Mesendoderm (in vitro differentiated cells): Measurements from ENCODE around the gene MRPL47.
"Not testable (repeated sequence)": the region's sequence is repeated elsewhere in the genome, so short reads cannot be mapped to it uniquely, and the experiment has no call there.

Experiments used
- DNase-seq: peaks from one replicate; pipeline ENCODE4 v3.0.0; 2013
- H2AK5ac ChIP-seq: 2 replicates; pipeline ENCODE4 v1.6.1; 2013; ENCODE audit warnings: low read length, inconsistent platforms
- H2BK120ac ChIP-seq: 2 replicates; pipeline ENCODE4 v1.6.1; 2013; ENCODE audit warnings: low read depth, mild to moderate bottlenecking, low read length, moderate library complexity, mixed read lengths
- H2BK15ac ChIP-seq: replicated peaks from 2 replicates; pipeline ENCODE4 v1.6.1; 2013; ENCODE audit warnings: low read depth, mild to moderate bottlenecking, moderate library complexity
- H2BK5ac ChIP-seq: 2 replicates; pipeline ENCODE4 v1.6.1; 2013; ENCODE audit warnings: low read length, inconsistent platforms
- H3K18ac ChIP-seq: 2 replicates; pipeline ENCODE4 v1.6.1; 2013; ENCODE audit warnings: mild to moderate bottlenecking, low read length, mixed read lengths
- H3K23ac ChIP-seq: one replicate; pipeline ENCODE4 v1.6.1; 2013; ENCODE audit warnings: low read length
- H3K27ac ChIP-seq: 2 replicates; pipeline ENCODE4 v1.5.1; 2013; ENCODE audit warnings: low read depth, mild to moderate bottlenecking, inconsistent platforms, low read length, moderate library complexity
- H3K27me3 ChIP-seq: 2 replicates; pipeline ENCODE4 v1.6.1; 2013; ENCODE audit warnings: low read length, control low read depth, mild to moderate bottlenecking, inconsistent platforms; ENCODE audit not compliant: insufficient read depth, poor library complexity
- H3K36me3 ChIP-seq: 2 replicates; pipeline ENCODE4 v1.6.1; 2013; ENCODE audit warnings: low read length, inconsistent platforms; ENCODE audit not compliant: control insufficient read depth, insufficient read depth
- H3K4ac ChIP-seq: one replicate; pipeline ENCODE4 v1.6.1; 2013; ENCODE audit warnings: low read depth, mild to moderate bottlenecking, low read length, moderate library complexity
- H3K4me1 ChIP-seq: 2 replicates; pipeline ENCODE4 v1.6.1; 2013; ENCODE audit warnings: low read depth, low read length, inconsistent platforms; ENCODE audit not compliant: control insufficient read depth
- H3K4me2 ChIP-seq: 2 replicates; pipeline ENCODE4 v1.6.1; 2013; ENCODE audit warnings: low read length
- H3K4me3 ChIP-seq: 2 replicates; pipeline ENCODE4 v1.5.1; 2013; ENCODE audit warnings: mild to moderate bottlenecking, low read length
- H3K56ac ChIP-seq: one replicate; pipeline ENCODE4 v1.6.1; 2013; ENCODE audit warnings: low read length
- H3K79me1 ChIP-seq: 2 replicates; pipeline ENCODE4 v1.6.1; 2013; ENCODE audit warnings: low read length, inconsistent platforms
- H3K79me2 ChIP-seq: 2 replicates; pipeline ENCODE4 v1.6.1; 2013; ENCODE audit warnings: mild to moderate bottlenecking, low read length; ENCODE audit not compliant: control insufficient read depth, insufficient read depth
- H3K9ac ChIP-seq: 2 replicates; pipeline ENCODE4 v1.6.1; 2013; ENCODE audit warnings: low read length, inconsistent platforms
- H4K5ac ChIP-seq: one replicate; pipeline ENCODE4 v1.6.1; 2013; ENCODE audit warnings: low read length
- H4K8ac ChIP-seq: one replicate; pipeline ENCODE4 v1.6.1; 2013; ENCODE audit warnings: low read depth, mild to moderate bottlenecking, control low read depth, low read length, moderate library complexity
- WGBS: extraction: QIAGEN DNeasy Blood & Tissue Kit; methylation state at CpG from one replicate; pipeline ENCODE4 v1.1.7; 2013; ENCODE audit warnings: low lambda C conversion rate, missing lambda C conversion rate; ENCODE audit not compliant: insufficient coverage; ENCODE audit errors: extremely low coverage; 5-methylcytosine and 5-hydroxymethylcytosine counted together

Gene MRPL47

GRCh38 chr3:179643837-179644236 is 39.4 kb upstream of the MRPL47 start:
- H2BK15ac ChIP-seq, H4K5ac ChIP-seq, H2AK5ac ChIP-seq, H3K18ac ChIP-seq, H3K4me2 ChIP-seq, H3K56ac ChIP-seq, H2BK5ac ChIP-seq, H3K23ac ChIP-seq, H4K8ac ChIP-seq, H3K4me3 ChIP-seq, DNase-seq, H3K4me1 ChIP-seq, H3K36me3 ChIP-seq, H3K27me3 ChIP-seq, H2BK120ac ChIP-seq, H3K79me2 ChIP-seq, H3K4ac ChIP-seq, H3K27ac ChIP-seq, H3K9ac ChIP-seq, H3K79me1 ChIP-seq: not testable (repeated sequence)
- WGBS: no CpG with 5 or more reads among the region's 8 CpGs

- Histone ChIP-seq H2AK5ac (no peak overlapping the region), H3K18ac (no peak overlapping the region), H2BK120ac (no peak overlapping the region), H3K4me3 (no peak overlapping the region), H3K27ac (no peak overlapping the region), H3K23ac (no peak overlapping the region), H3K79me2 (no peaks in the 10 kb centered on the region), H3K4ac (no peak overlapping the region), H3K56ac (no peak overlapping the region), H3K27me3 (no peaks in the 10 kb centered on the region), H4K5ac (no peak overlapping the region), H3K9ac (no peak overlapping the region), H2BK5ac (no peak overlapping the region), H3K79me1 (no peaks in the 10 kb centered on the region), H2BK15ac (no peak overlapping the region), H4K8ac (no peak overlapping the region), H3K4me2 (no peak overlapping the region), H3K36me3 (no peaks in the 10 kb centered on the region), H3K4me1 (no peaks in the 10 kb centered on the region)
- WGBS: no CpG with 5 or more reads among the region's 3 CpGs
- no peak for DNase-seq
Measured at GRCh38 chr3:179642871-179643270, 38.4 kb upstream of the MRPL47 start.

GRCh38 chr3:179640469-179640868 is 36.0 kb upstream of the MRPL47 start:
- no CpG with 5 or more reads among the region's 1 CpG for WGBS
- Histone ChIP-seq H3K79me1 (no peaks in the 10 kb centered on the region), H3K23ac (no peak overlapping the region), H3K4me3 (no peak overlapping the region), H2BK120ac (no peak overlapping the region), H3K4me1 (no peaks in the 10 kb centered on the region), H3K27ac (no peak overlapping the region), H3K27me3 (no peaks in the 10 kb centered on the region), H2BK15ac (no peak overlapping the region), H3K36me3 (no peaks in the 10 kb centered on the region), H2AK5ac (no peak overlapping the region), H4K8ac (no peak overlapping the region), H3K9ac (no peak overlapping the region), H3K4ac (no peak overlapping the region), H3K79me2 (no peaks in the 10 kb centered on the region), H3K56ac (no peak overlapping the region), H4K5ac (no peak overlapping the region), H3K18ac (no peak overlapping the region), H2BK5ac (no peak overlapping the region), H3K4me2 (no peak overlapping the region)
- DNase-seq: no peak

GRCh38 chr3:179630753-179631451 is 26.5 kb upstream of the MRPL47 start:
- no peaks in the 10 kb centered on the region for H3K4me1 ChIP-seq
- no peak overlapping the region for H3K4me2 ChIP-seq
- no peaks in the 10 kb centered on the region for H3K36me3 ChIP-seq
- H3K27me3 ChIP-seq: no peaks in the 10 kb centered on the region
- H4K8ac ChIP-seq: no peak overlapping the region
- no peak overlapping the region for H3K9ac ChIP-seq
- H3K79me2 ChIP-seq: no peaks in the 10 kb centered on the region
- no peak overlapping the region for H3K4ac ChIP-seq
- H2BK5ac ChIP-seq: no peak overlapping the region
- H3K56ac ChIP-seq: no peak overlapping the region
- H3K27ac ChIP-seq: no peak overlapping the region
- no peak overlapping the region for H3K23ac ChIP-seq
- no CpG with 5 or more reads among the region's 3 CpGs for WGBS
- H3K4me3 ChIP-seq: no peak overlapping the region
- H3K79me1 ChIP-seq: no peaks in the 10 kb centered on the region
- H4K5ac ChIP-seq: no peak overlapping the region
- no peak overlapping the region for H2AK5ac ChIP-seq
- H2BK120ac ChIP-seq: no peak overlapping the region
- DNase-seq: no peak
- H3K18ac ChIP-seq: no peak overlapping the region
- H2BK15ac ChIP-seq: no peak overlapping the region

GRCh38 chr3:179624451-179624850 is 20.0 kb upstream of the MRPL47 start:
- no peak overlapping the region for H2BK15ac ChIP-seq
- peaks cover 1% of the 10 kb centered on the region for H3K36me3 ChIP-seq
- no peak overlapping the region for H3K18ac ChIP-seq
- H3K27me3 ChIP-seq: no peaks in the 10 kb centered on the region
- H3K79me2 ChIP-seq: no peaks in the 10 kb centered on the region
- H3K56ac ChIP-seq: no peak overlapping the region
- DNase-seq: no peak
- no peaks in the 10 kb centered on the region for H3K4me1 ChIP-seq
- H2AK5ac ChIP-seq: no peak overlapping the region
- no peak overlapping the region for H3K4me3 ChIP-seq
- H3K27ac ChIP-seq: no peak overlapping the region
- no peak overlapping the region for H3K9ac ChIP-seq
- H2BK120ac ChIP-seq: no peak overlapping the region
- H3K23ac ChIP-seq: no peak overlapping the region
- H3K4me2 ChIP-seq: no peak overlapping the region
- H3K4ac ChIP-seq: no peak overlapping the region
- no peaks in the 10 kb centered on the region for H3K79me1 ChIP-seq
- no CpG with 5 or more reads among the region's 3 CpGs for WGBS
- no peak overlapping the region for H4K5ac ChIP-seq
- H2BK5ac ChIP-seq: no peak overlapping the region
- no peak overlapping the region for H4K8ac ChIP-seq

- no peak overlapping the region for H2BK5ac ChIP-seq
- H3K79me1 ChIP-seq: no peaks in the 10 kb centered on the region
- no peak overlapping the region for H3K27ac ChIP-seq
- no peaks in the 10 kb centered on the region for H3K27me3 ChIP-seq
- H3K36me3 ChIP-seq: peaks cover 1% of the 10 kb centered on the region
- no peak overlapping the region for H2AK5ac ChIP-seq
- no peak overlapping the region for H3K4ac ChIP-seq
- no peak overlapping the region for H3K56ac ChIP-seq
- DNase-seq: no peak
- H3K18ac ChIP-seq: no peak overlapping the region
- no peaks in the 10 kb centered on the region for H3K79me2 ChIP-seq
- H4K5ac ChIP-seq: no peak overlapping the region
- H2BK15ac ChIP-seq: no peak overlapping the region
- no peak overlapping the region for H2BK120ac ChIP-seq
- H3K9ac ChIP-seq: no peak overlapping the region
- H3K4me3 ChIP-seq: no peak overlapping the region
- no peak overlapping the region for H3K23ac ChIP-seq
- H3K4me1 ChIP-seq: no peaks in the 10 kb centered on the region
- no peak overlapping the region for H4K8ac ChIP-seq
- no peak overlapping the region for H3K4me2 ChIP-seq
- no CpG with 5 or more reads among the region's 2 CpGs for WGBS
Measured at GRCh38 chr3:179622023-179622422, 17.6 kb upstream of the MRPL47 start.
